K562 (cell line): Measurements from ENCODE around the gene SGSH. TPM values are rescaled to one million over a fixed set of nuclear protein-coding genes. Genes with fewer than 3 reads are reported as not detected.

ENCODE experiments used
- CHD4 ChIP-seq: fragments of 200-600 bp; sonication (generic); IDR thresholded peaks from 3 replicates; pipeline ENCODE4 v1.6.1; 2012; ENCODE audit warnings: low read depth, mild to moderate bottlenecking, mixed read lengths, low read length, inconsistent platforms; ENCODE audit not compliant: insufficient read depth, insufficient replicate concordance, poor library complexity, severe bottlenecking
- DMBX1 ChIP-seq: fragments of 250-450 bp; sonication (Bioruptor Pico); IDR thresholded peaks from 2 replicates; pipeline ENCODE4 v1.8.0; 2022; ENCODE audit warnings: inconsistent platforms, mild to moderate bottlenecking, moderate library complexity, borderline replicate concordance
- EGR1 ChIP-seq: fragments of 450-650 bp; conservative IDR thresholded peaks from 2 replicates; pipeline ENCODE4 v1.6.1; 2017; ENCODE audit warnings: mild to moderate bottlenecking
- FOXO4 ChIP-seq: fragments of 450-650 bp; formaldehyde crosslinking; IDR thresholded peaks from 2 replicates; pipeline ENCODE4 v1.4.0; 2020; ENCODE audit warnings: mild to moderate bottlenecking, moderate library complexity
- FOXP1 ChIP-seq: sonication (generic); formaldehyde crosslinking; IDR thresholded peaks from 2 replicates; pipeline ENCODE4 v1.8.0; 2022; ENCODE audit warnings: mild to moderate bottlenecking, missing genetic modification reagents
- GATAD2B ChIP-seq: fragments of 450-650 bp; IDR thresholded peaks from 2 replicates; pipeline ENCODE4 v1.6.1; 2017; ENCODE audit warnings: mild to moderate bottlenecking, borderline replicate concordance
- HBP1 ChIP-seq: fragments of 450-650 bp; formaldehyde crosslinking; IDR thresholded peaks from 2 replicates; pipeline ENCODE4 v1.4.0; 2022; ENCODE audit warnings: missing genetic modification characterization
- HIVEP1 ChIP-seq: fragments of 250-450 bp; sonication (Bioruptor Pico); IDR thresholded peaks from 2 replicates; pipeline ENCODE4 v1.4.0; 2020; ENCODE audit warnings: mild to moderate bottlenecking
- MTA1 ChIP-seq: fragments of 450-650 bp; IDR thresholded peaks from 2 replicates; pipeline ENCODE4 v1.6.1; 2017; ENCODE audit warnings: borderline replicate concordance
- NFIX ChIP-seq: fragments of 250-450 bp; sonication (Bioruptor Pico); IDR thresholded peaks from 2 replicates; pipeline ENCODE4 v1.4.0; 2020; ENCODE audit warnings: low read depth, mild to moderate bottlenecking, moderate library complexity
- NR4A1 ChIP-seq, 2 experiments: fragments of 250-450 bp in 1 of 2; fragments of 450-650 bp in 1 of 2; sonication (Bioruptor Pico) in 1 of 2; IDR thresholded peaks; 2 replicates each; pipeline versions ENCODE4 v1.4.0 to v1.6.1; 2016 to 2020; ENCODE audit warnings: mild to moderate bottlenecking in 2 of 2, missing compliant biosample characterization in 1 of 2, missing genetic modification characterization in 1 of 2, moderate library complexity in 1 of 2
- PHB2 ChIP-seq: fragments of 450-650 bp; IDR thresholded peaks from 2 replicates; pipeline ENCODE4 v1.6.1; 2017; ENCODE audit warnings: low read depth
- RBFOX2 ChIP-seq: fragments of 200-400 bp; formaldehyde crosslinking; IDR thresholded peaks from 2 replicates; pipeline ENCODE4 v1.6.1; 2017; ENCODE audit warnings: low read depth, mild to moderate bottlenecking, low read length, moderate library complexity
- STAT5B ChIP-seq: fragments of 250-450 bp; sonication (Bioruptor Pico); IDR thresholded peaks from 2 replicates; pipeline ENCODE4 v1.8.0; 2021; ENCODE audit warnings: mild to moderate bottlenecking, inconsistent platforms
- ZBED1 ChIP-seq: IDR thresholded peaks from 2 replicates; pipeline ENCODE4 v1.6.1; 2014
- ZC3H4 ChIP-seq: sonication (generic); formaldehyde crosslinking; IDR thresholded peaks from 2 replicates; pipeline ENCODE4 v1.9.0; 2021; ENCODE audit warnings: missing genetic modification reagents, borderline replicate concordance
- ZNF133 ChIP-seq: fragments of 250-450 bp; sonication (Bioruptor Pico); IDR thresholded peaks from 2 replicates; pipeline ENCODE4 v1.4.0; 2020; ENCODE audit warnings: mild to moderate bottlenecking
- ZNF280A ChIP-seq: fragments of 450-650 bp; IDR thresholded peaks from 2 replicates; pipeline ENCODE4 v1.6.1; 2018; ENCODE audit warnings: mild to moderate bottlenecking, low read depth; ENCODE audit not compliant: partially characterized antibody
- ZNF512 ChIP-seq: IDR thresholded peaks from 2 replicates; pipeline ENCODE4 v1.6.1; 2016; ENCODE audit warnings: missing genetic modification characterization, missing compliant biosample characterization
- ZNF785 ChIP-seq: fragments of 250-450 bp; sonication (Bioruptor Pico); IDR thresholded peaks from 2 replicates; pipeline ENCODE4 v1.4.0; 2020; ENCODE audit warnings: mild to moderate bottlenecking
- polyA plus RNA-seq, 8 experiments: library from polyadenylated mRNA; depleted of rRNA in 4 of 8; stranded (reverse) in 5 of 8; unstranded in 3 of 8; fragments of >200 nt; fragmentation: Nextera tagmentation in 2 of 8; fragmentation: Illumina TruSeq in 1 of 8; extraction: Ambion mirVana in 2 of 8; extraction: Trizol in 1 of 8; gene quantifications; 2 replicates each; pipeline versions ENCODE4 v1.2.1 to v1.2.3, GENCODE V29; 2011 to 2014; ENCODE audit warnings: inconsistent platforms in 1 of 8, missing spikeins in 1 of 8
- total RNA-seq, 7 experiments: library from RNA; depleted of rRNA in 6 of 7; stranded (reverse); fragments of >200 nt in 6 of 7; fragmentation: Illumina TruSeq in 2 of 7; extraction: Trizol in 2 of 7; gene quantifications; 2 replicates each; pipeline versions ENCODE4 v1.2.1 to v1.2.3, GENCODE V29; 2011 to 2021; ENCODE audit warnings: low replicate concordance in 1 of 7

Gene SGSH
- total and polyA plus RNA-seq, 9 of the 15 experiments (the other 6 are each of a cell fraction or from before 2014, with no cell fraction given), result 0.25 to 15.7 (median 4.9) TPM

GRCh38 chr17:80253631-80254395, 33.7 kb upstream of the SGSH start (continued):
- TF ChIP-seq ZNF512 (tag) (peak; percentile 85), EGR1 (no peak), ZNF280A (peak; percentile 39), ZNF133 (CRISPR knock-in tag) (no peak), ZC3H4 (CRISPR knock-in tag) (no peak), ZNF785 (CRISPR knock-in tag) (no peak), NFIX (CRISPR knock-in tag) (no peak), CHD4 (no peak), STAT5B (CRISPR knock-in tag) (no peak), FOXO4 (CRISPR knock-in tag) (no peak), ZBED1 (no peak), HIVEP1 (CRISPR knock-in tag) (no peak), DMBX1 (CRISPR knock-in tag) (no peak), RBFOX2 (0 out of 2 replicates have a peak, but pooled peaks have one; percentile 22), FOXP1 (no peak), GATAD2B (no peak), MTA1 (peak; percentile 14; the same call in 1 of the 2 replicates), HBP1 (CRISPR knock-in tag) (0 out of 2 replicates have a peak, but pooled peaks have one; percentile 53), PHB2 (peak; percentile 33; the same call in 1 of the 2 replicates), NR4A1 (CRISPR knock-in tag; IDR thresholded peaks at IDR 0.05) (no peak), NR4A1 (tag; IDR thresholded peaks at IDR 0.05) (0 out of 2 replicates have a peak, but pooled peaks have one; percentile 21)
